22Rv1 (cell line): Measurements from ENCODE around the gene CREB5.

Experiments
- CTCF ChIP-seq: fragments of 450-650 bp; IDR thresholded peaks from 2 replicates; pipeline ENCODE4 v1.5.1; 2017; ENCODE audit warnings: mild to moderate bottlenecking
- ZFX ChIP-seq: fragments of 450-650 bp; IDR thresholded peaks from 2 replicates; pipeline ENCODE4 v1.6.1; 2017; ENCODE audit warnings: antibody characterized with exemption, borderline replicate concordance

GRCh38 chr7:28407651-28408050 lies 4.7 kb upstream of the CREB5 start:
- TF ChIP-seq CTCF, result no peak
- no peak for TF ChIP-seq ZFX
